Measurements from ENCODE around the gene BARHL1. TPM values are rescaled to one million over a fixed set of nuclear protein-coding genes. Genes with fewer than 3 reads are reported as not detected.

Gene BARHL1
- total and polyA plus RNA-seq, 4 donors, result not detected

DNA sequence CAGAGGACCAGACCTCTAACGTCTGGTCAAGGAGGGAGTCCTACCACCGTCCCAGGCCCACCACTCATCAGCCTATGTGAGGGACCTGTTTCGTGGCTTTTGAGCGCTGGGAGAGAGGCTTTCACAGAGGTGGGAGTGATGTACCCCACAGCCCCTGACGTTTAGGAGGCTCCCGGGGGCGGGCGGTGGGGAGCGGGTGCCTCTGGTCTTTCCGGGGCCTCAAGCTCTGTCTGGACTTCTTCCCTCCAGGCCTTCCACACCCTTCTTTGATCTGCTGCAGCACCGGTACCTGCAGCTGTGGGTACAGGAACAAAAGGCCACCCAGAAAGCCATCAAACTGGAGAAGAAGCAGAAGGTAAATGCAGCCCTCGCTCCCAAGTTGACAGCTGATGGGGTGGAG, 45.1 kb upstream of the BARHL1 start:
- H3K36me3 ChIP-seq (ENCODE audit: control insufficient read depth in 4 of 4, insufficient read depth in 4 of 4, low read length in 4 of 4), result no peaks in the 10 kb centered on the region
- H3K4me3 ChIP-seq, result no peak overlapping the region
- ATAC-seq (ENCODE audit: insufficient read depth, low FRiP score), result no peak
- DNase-seq, result no peak
- peaks cover 0 to 5% (median 2%) of the 10 kb centered on the region in 4 donors for H3K9me3 ChIP-seq (ENCODE audit: control insufficient read depth in 4 of 4, insufficient read depth in 3 of 4, low read length in 3 of 4)
- H3K4me1 ChIP-seq (ENCODE audit: control insufficient read depth in 5 of 5, insufficient read depth in 5 of 5, low read length in 5 of 5), result peaks cover 0 to 5% (median 0%) of the 10 kb centered on the region in 5 donors
- no peak overlapping the region for H3K9ac ChIP-seq (ENCODE audit: insufficient read depth in 1 of 2, low read length in 2 of 2)
- H3K27me3 ChIP-seq (ENCODE audit: control insufficient read depth in 3 of 3, insufficient read depth in 3 of 3, low read length in 2 of 3), result no peaks in the 10 kb centered on the region
- TF ChIP-seq, protein P1, sequence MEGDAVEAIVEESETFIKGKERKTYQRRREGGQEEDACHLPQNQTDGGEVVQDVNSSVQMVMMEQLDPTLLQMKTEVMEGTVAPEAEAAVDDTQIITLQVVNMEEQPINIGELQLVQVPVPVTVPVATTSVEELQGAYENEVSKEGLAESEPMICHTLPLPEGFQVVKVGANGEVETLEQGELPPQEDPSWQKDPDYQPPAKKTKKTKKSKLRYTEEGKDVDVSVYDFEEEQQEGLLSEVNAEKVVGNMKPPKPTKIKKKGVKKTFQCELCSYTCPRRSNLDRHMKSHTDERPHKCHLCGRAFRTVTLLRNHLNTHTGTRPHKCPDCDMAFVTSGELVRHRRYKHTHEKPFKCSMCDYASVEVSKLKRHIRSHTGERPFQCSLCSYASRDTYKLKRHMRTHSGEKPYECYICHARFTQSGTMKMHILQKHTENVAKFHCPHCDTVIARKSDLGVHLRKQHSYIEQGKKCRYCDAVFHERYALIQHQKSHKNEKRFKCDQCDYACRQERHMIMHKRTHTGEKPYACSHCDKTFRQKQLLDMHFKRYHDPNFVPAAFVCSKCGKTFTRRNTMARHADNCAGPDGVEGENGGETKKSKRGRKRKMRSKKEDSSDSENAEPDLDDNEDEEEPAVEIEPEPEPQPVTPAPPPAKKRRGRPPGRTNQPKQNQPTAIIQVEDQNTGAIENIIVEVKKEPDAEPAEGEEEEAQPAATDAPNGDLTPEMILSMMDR (IDR thresholded peaks at IDR 0.05; ENCODE audit: control extremely low read depth, extremely low read depth), result no peak
- no peak overlapping the region for H3K27ac ChIP-seq (ENCODE audit: low read depth in 1 of 2, low read length in 1 of 2)
- WGBS, 2 donors, result 85% methylated on average over 12 of the region's 12 CpGs

DNA sequence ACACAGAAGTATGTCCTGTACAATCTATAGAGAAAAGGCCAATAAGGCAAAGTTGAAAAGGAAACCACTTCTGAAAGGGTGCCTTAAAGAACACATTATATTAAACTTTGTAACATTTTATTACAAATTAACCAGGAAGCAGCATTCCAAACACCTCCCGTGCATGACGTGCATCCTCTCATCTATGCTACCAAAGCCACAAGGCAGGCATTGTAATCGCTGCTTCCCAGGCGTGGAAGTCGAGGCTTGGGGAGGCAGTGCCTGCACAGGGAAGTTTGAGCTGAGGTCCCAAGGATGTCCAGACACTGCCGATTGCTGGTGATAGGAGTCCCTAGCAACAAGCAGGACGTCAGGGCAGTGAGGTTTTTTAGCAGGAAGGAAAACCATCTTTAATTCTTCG, 44.3 kb upstream of the BARHL1 start:
- Histone ChIP-seq H3K4me3 (no peak overlapping the region), H3K9ac (ENCODE audit: insufficient read depth in 1 of 2, low read length in 2 of 2) (no peak overlapping the region), H3K9me3 (ENCODE audit: control insufficient read depth in 4 of 4, insufficient read depth in 3 of 4, low read length in 3 of 4) (peaks cover 0 to 5% (median 1%) of the 10 kb centered on the region in 4 donors), H3K4me1 (ENCODE audit: control insufficient read depth in 5 of 5, insufficient read depth in 5 of 5, low read length in 5 of 5) (peaks cover 0 to 5% (median 0%) of the 10 kb centered on the region in 5 donors), H3K27ac (ENCODE audit: low read depth in 1 of 2, low read length in 1 of 2) (no peak overlapping the region), H3K36me3 (ENCODE audit: control insufficient read depth in 4 of 4, insufficient read depth in 4 of 4, low read length in 4 of 4) (no peaks in the 10 kb centered on the region), H3K27me3 (ENCODE audit: control insufficient read depth in 3 of 3, insufficient read depth in 3 of 3, low read length in 2 of 3) (no peaks in the 10 kb centered on the region)
- peak in 2 of 3 donors; percentile 34 to 49 for DNase-seq
- TF ChIP-seq, protein P1 (IDR thresholded peaks at IDR 0.05; ENCODE audit: control extremely low read depth, extremely low read depth), result no peak
- ATAC-seq (ENCODE audit: insufficient read depth, low FRiP score), result no peak
- 55 to 66% methylated on average over 8 of the region's 8 CpGs for WGBS, 2 donors

DNA sequence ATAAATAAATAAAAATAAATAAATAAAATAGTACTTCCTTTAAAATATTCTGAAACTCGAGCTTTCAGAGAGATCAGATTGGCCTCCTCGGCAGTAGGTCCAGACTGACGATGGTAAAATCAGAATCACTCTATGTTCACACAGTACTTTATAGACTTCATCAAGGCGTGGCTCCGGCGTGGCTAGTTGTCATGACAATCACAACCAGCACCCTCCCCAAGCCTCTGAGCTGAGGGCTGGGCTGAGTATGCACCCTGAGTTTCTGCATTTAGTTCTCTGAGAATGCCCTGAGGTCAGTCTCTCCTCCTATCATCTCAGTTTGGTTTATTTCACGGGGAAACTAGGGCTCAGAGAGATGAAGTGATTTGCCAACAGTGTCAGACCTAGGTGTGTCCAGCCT, 43.3 kb upstream of the BARHL1 start:
- DNase-seq (no peak), ATAC-seq (ENCODE audit: insufficient read depth, low FRiP score) (no peak)
- Histone ChIP-seq H3K4me3 (no peak overlapping the region), H3K27ac (ENCODE audit: low read depth in 1 of 2, low read length in 1 of 2) (no peak overlapping the region), H3K9me3 (ENCODE audit: control insufficient read depth in 4 of 4, insufficient read depth in 3 of 4, low read length in 3 of 4) (peaks cover 0 to 5% (median 1%) of the 10 kb centered on the region in 4 donors), H3K36me3 (ENCODE audit: control insufficient read depth in 4 of 4, insufficient read depth in 4 of 4, low read length in 4 of 4) (no peaks in the 10 kb centered on the region), H3K9ac (ENCODE audit: insufficient read depth in 1 of 2, low read length in 2 of 2) (no peak overlapping the region), H3K27me3 (ENCODE audit: control insufficient read depth in 3 of 3, insufficient read depth in 3 of 3, low read length in 2 of 3) (no peaks in the 10 kb centered on the region), H3K4me1 (ENCODE audit: control insufficient read depth in 5 of 5, insufficient read depth in 5 of 5, low read length in 5 of 5) (peaks cover 0 to 5% (median 0%) of the 10 kb centered on the region in 5 donors)
- TF ChIP-seq, protein P1 (IDR thresholded peaks at IDR 0.05; ENCODE audit: control extremely low read depth, extremely low read depth), result no peak
- WGBS, 2 donors, result 84 to 87% methylated on average over 7 of the region's 7 CpGs

DNA sequence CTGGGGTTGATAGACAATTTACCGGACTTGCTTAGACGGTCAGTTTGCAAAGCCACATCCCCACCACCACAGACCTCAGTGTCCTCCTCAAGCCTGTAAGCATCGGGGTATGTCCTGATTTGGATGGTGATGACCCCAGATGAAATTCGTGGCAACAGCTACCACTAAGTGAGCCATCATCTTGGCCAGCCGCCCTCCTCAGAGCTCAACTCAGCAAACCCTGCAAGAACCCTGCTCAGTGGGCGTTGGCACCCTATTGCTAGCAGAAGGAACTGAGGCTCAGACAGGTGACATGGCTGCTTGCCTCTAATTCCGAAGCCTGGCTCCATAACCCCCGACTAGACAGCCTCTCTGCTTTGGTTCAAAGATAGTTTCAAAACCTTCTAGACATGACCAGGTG, 41.4 kb upstream of the BARHL1 start:
- H3K4me1 ChIP-seq (ENCODE audit: control insufficient read depth in 5 of 5, insufficient read depth in 5 of 5, low read length in 5 of 5), result peaks cover 0 to 9% (median 0%) of the 10 kb centered on the region in 5 donors
- no peak overlapping the region for H3K27ac ChIP-seq (ENCODE audit: low read depth in 1 of 2, low read length in 1 of 2)
- no peaks in the 10 kb centered on the region for H3K9me3 ChIP-seq (ENCODE audit: control insufficient read depth in 4 of 4, insufficient read depth in 3 of 4, low read length in 3 of 4)
- no peak overlapping the region for H3K4me3 ChIP-seq
- no peak overlapping the region for H3K9ac ChIP-seq (ENCODE audit: insufficient read depth in 1 of 2, low read length in 2 of 2)
- 87 to 92% methylated on average over 8 of the region's 8 CpGs for WGBS, 2 donors
- ATAC-seq (ENCODE audit: insufficient read depth, low FRiP score) (no peak), DNase-seq (no peak)
- no peaks in the 10 kb centered on the region for H3K36me3 ChIP-seq (ENCODE audit: control insufficient read depth in 4 of 4, insufficient read depth in 4 of 4, low read length in 4 of 4)
- H3K27me3 ChIP-seq (ENCODE audit: control insufficient read depth in 3 of 3, insufficient read depth in 3 of 3, low read length in 2 of 3), result no peaks in the 10 kb centered on the region
- TF ChIP-seq, protein P1 (IDR thresholded peaks at IDR 0.05; ENCODE audit: control extremely low read depth, extremely low read depth), result no peak
